8988T (cell line): Measurements from ENCODE around the gene POLR2F.

Experiments used
- DNase-seq: peaks from one replicate; pipeline ENCODE4 v3.0.0; 2011

POLR2F gene

GRCh38 chr22:37982938-37983859 is 29.7 kb downstream of the POLR2F start:
- no peak for DNase-seq

DNA sequence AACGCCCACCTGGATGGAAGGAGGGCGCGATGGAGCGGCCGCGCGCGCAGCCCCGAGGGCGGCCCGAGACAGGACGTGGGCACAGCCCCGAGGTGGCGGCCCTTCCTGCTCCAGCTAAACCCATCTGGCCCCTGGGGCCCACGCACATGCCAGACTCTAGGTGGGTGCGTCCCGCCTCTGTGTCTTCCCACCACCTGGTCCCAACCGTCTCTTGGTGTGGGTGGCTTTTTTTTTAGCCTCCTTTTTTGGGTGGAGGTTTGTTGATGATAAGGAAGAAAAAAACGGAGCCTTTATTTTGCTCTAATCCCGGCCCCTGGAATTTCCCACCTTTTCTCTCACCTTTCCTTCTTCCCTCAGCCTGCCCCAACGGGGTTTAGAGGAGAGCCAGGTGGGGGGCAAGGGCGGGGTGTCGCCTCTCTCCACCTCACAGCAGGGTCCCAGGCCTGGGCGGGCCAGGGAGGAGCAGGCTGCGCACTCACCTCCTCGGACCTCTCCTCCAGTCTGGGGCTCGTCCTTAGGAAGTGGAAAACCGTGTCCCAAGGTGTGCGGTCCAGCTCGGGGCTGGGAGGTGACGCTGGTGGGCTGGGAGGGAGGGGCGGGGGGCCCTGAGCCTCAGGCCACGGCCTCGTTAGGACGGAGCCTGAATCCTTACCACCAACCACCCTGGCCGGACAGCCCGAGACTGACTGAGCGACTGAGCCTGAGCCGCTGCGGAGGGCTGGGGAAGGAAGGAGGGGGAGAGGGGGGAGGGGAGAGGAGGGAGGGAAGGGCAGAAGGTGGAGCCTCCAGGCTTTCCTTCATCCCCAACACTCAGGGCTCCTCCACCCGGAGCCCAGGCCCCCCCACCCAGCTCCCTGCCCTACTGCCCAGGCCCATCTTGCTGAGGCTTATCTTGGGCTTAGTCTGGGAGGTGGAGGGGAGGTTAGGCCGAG is 30.6 kb downstream of the POLR2F start, which contains the start of gene SOX10:
TSS of gene SOX10 (minus strand) at position 696 of the 932 bp plus-strand sequence. CDS start 771 bp downstream, outside the sequence.
- no peak for DNase-seq

DNA sequence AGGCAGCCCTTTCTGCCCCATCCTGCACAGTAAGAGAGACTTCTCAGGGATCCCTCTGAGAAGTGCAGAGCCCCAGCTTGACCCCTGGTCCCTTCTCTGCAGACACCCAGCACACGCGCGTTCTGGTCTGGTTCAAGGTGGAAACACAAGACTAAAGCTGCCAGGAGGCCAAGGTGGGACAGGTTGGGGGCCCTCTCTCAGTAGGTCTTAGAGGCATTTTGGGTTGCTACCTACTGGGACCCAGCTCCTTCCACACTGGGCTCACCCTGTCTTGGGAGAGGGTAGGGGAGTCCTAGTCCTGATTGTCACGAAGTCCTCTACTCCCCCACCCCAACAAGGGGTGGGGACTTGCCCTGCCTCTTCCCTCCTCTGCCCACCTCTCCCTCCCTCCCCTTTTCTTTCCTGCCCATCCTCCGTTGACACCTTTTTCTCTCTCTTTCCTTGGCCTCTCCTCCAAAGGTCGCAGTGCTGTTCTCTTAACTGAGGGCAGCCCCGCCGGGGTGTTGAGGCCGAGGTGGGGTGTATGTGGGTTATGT is 31.6 kb downstream of the POLR2F start:
- DNase-seq = no peak

DNA sequence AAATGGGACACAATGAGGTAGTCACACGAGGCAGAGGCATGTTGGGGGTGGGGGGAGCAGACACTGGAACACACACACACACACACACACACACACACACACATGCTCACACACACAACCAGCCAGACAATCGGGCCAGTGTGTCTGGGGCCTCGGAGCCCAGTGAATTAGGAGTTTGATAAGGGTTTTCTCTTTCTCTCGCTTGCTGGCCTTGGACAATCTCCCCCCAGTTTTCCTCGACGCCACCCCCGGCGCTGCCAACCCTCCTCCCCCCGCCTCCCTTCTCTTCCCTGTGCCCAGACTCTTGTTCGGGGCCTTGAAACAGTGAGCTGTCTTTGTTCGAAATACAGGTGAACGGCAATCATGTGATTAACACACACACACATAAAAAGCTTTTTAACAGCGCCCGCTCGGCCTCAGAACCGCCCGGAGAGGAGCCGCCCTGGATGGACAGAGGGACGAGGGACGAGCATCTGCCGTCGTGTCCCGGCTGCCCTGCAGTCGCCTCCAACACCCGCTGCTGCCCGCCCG is 32.3 kb downstream of the POLR2F start:
- no peak for DNase-seq

GRCh38 chr22:37986371-37986770 is 32.9 kb downstream of the POLR2F start:
- DNase-seq = no peak

DNA sequence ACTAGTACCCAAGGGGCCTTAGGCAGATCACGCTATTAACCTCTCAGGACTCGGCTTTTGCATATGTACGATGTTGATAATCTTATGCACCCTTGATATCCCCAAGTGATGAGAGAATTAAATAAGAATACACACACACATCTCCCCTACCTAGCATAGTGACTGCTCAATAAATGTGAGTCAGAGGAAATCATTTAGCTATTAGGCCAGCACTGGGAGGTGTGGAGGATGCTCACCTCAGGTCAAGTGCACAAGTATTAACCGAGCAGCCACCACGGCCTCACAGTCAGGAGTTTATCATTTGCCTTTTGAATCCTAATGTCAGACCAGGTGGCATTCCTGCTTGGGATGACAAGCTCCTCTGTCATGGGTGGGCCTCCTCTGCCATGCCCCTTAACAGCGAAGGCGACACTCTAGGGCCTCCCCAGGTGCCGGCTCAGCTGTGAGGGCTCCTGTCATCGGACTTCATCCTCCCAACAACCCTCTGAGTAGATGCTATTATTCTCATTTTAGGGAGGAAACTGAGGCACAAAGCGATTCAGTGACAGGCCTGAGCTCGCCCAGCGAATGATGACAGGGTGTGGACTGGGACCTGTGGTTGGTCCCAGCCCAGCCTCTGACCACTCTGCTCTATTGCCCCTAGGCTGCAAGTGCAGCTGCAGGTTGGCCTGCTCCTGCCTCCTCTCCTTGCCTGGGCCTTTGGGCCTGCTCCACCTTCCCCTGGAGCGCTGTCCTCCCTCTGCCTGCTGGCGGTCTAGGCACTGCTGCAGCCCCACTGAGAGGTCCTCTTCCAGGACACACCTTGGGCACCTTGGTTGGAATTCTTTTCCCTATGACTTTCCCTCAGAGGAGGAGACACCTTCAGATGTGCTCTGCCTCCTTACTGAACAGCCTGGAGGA is 35.9 kb downstream of the POLR2F start:
- DNase-seq = no peak

- DNase-seq = no peak
Observed at GRCh38 chr22:37990301-37990700, 36.8 kb downstream of the POLR2F start.

GRCh38 chr22:37990862-37991261 is 37.4 kb downstream of the POLR2F start:
- DNase-seq = no peak

DNA sequence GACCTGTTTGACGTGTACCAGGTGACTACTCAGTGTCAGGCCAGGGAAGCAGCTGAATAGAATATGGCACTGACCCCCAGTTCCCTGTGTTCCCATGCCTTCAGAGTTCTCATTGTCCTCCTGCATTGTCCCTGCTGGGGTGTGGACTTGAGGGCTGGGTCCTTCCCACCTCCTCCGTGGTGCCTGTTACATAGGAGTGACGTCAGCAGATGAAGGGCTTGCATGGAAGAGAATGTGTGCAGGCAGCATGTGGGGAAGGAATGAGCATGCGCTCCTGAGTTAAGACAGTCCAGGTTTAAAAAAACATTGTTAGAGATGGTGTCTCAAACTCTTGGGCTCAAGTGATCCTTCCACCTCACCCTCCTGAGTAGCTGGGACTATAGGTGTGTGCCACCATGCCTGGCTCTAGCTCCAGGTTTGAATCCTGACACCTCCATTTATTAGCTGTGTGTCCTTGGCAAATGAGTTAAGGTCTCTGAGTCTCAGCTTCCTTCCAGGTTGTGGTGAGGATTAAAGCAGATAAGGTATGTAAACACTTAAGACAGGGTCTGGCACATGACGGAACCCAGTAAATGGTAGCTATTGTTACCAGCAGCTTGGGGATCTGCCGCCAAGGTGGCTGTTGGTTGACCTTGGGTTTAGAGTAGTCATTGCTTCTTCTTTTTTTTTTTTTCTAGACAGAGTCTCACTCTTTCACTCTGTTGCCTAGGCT is 38.4 kb downstream of the POLR2F start:
- no peak for DNase-seq

GRCh38 chr22:37994049-37994448 is 40.5 kb downstream of the POLR2F start:
- no peak for DNase-seq

GRCh38 chr22:37994982-37995381 is 41.5 kb downstream of the POLR2F start:
- DNase-seq = no peak

DNA sequence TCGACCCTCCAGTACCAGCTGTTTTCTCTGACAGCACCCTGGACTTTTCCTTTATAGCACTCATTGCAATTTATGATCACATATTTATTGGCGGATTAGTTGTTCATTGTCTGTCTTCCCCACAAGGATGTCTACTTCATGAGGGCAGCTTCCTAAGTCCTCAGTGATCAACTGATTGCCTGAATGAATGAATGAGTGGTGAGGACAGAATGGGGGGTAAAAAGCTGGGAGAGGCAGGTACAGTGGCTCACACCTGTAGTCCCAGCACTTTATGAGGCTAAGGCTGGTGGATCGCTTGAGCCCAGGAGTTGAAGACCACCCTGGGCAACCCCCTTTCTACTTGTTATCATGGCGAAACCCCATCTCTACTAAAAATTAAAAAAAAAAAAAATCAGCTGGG is 42.0 kb downstream of the POLR2F start:
- no peak for DNase-seq

GRCh38 chr22:37996079-37996478 is 42.6 kb downstream of the POLR2F start:
- no peak for DNase-seq

- peak; percentile 37 for DNase-seq
Observed at GRCh38 chr22:37996515-37997246, 43.2 kb downstream of the POLR2F start.

- DNase-seq = no peak
Observed at GRCh38 chr22:37998543-37998942, 45.0 kb downstream of the POLR2F start.

DNA sequence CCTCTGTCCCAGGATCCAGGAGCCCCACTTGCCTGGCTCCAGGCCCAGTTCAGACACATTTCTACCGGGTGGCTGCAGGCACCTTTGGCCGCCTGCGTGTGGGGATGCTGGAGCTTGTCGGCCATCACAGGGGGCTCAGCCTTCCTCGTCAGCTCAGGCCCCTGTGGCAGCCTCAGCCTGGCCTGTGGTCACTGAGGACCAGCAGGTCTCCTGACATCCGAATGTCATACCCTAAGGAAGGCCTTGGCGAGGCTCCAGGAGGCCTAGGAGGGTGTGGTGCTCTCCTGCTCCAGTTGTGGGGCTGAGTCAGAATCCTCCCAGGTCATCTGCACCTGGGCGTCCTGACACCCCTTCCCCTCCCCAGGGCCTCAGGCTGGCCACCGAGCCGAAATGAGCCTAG is 45.7 kb downstream of the POLR2F start:
- no peak for DNase-seq

DNA sequence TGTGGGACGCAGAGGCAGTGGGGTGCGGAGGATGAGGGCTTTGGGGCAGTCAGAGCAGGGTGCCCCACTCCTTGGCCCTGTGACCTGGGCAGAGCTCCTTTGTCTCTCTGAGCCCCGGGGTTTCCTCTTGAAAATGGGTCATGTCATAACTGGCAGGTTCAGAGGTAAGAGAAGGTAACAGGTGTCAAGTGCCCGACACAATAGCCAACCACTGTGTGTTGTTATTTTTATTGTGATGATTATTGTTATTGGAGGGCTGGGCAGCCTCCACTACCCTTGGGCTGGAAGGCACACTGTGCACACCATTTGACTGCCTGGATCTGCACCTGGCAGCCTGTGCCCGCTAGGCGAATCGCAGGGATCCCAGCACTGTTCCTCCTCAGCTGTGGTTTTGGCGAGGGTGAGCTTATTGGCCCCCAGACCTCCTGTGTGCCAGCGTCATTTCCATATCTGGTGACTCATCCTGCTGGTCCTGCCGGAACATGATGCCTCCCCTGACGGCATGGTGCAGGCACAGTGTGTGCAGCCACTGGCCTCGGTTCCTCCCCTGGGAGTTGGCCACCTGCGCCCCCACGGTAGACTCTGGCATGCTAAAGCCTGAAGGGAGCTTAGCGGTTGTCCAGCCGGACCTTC is 46.3 kb downstream of the POLR2F start:
- no peak for DNase-seq

GRCh38 chr22:38005943-38006342 is 52.4 kb downstream of the POLR2F start:
- no peak for DNase-seq

GRCh38 chr22:38006906-38007305 is 53.4 kb downstream of the POLR2F start:
- no peak for DNase-seq

DNA sequence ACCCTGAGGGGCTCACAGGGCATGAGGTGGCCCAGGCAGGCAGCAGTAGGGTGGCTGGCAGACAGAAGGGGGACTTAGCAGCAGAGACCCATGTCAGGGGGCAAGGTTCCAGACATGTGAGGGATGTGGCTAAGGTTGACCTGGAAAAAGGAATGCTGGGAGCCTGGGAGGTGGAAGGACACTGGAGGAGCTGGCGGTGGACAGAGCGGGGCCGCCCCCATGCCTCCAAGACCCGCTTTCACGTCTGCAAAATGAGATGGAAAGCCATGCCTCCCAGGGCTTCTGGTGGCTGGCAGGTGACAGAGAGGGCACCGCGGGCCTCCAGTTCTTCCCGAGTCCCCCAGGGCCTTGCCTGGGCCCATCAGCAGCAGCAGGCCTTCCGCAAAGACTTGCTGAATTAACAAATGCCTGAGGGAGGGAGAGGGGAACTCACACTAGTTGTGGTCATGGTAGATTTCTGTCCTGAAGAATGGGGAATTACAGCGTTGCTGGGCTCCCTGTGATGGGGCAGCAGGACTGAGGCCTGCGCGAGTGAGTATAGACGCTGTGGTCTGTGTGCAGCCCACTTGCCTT is 53.9 kb downstream of the POLR2F start:
- no peak for DNase-seq
